Liver (tissue), 9 donors: ENCODE data around the gene FIBCD1. TPM values are rescaled to one million over a fixed set of nuclear protein-coding genes. Genes with fewer than 3 reads are reported as not detected.

ENCODE experiments used
- DNase-seq: peaks from one replicate; pipeline ENCODE4 v3.0.0-alpha.2; 2017; ENCODE audit warnings: low spot score
- H3K27ac ChIP-seq, 2 donors: one replicate each; pipeline ENCODE4 v1.7.0; 2013; ENCODE audit warnings: inconsistent platforms in 2 of 2, low read length in 2 of 2, control low read depth in 1 of 2, low read depth in 1 of 2, mild to moderate bottlenecking in 1 of 2
- H3K27me3 ChIP-seq, 4 donors: one replicate each; pipeline versions ENCODE4 v1.6.1 to v1.7.0; 2013; ENCODE audit warnings: low read length in 3 of 4, inconsistent platforms in 1 of 4, mild to moderate bottlenecking in 1 of 4, moderate library complexity in 1 of 4; ENCODE audit not compliant: control insufficient read depth in 4 of 4, insufficient read depth in 4 of 4
- H3K36me3 ChIP-seq, 4 donors: one replicate each; pipeline versions ENCODE4 v1.6.1 to v1.7.0; 2013; ENCODE audit warnings: low read length in 3 of 4, mild to moderate bottlenecking in 3 of 4, low read depth in 1 of 4, moderate library complexity in 1 of 4; ENCODE audit not compliant: control insufficient read depth in 4 of 4, insufficient read depth in 3 of 4
- H3K4me1 ChIP-seq, 4 donors: one replicate each; pipeline versions ENCODE4 v1.6.1 to v1.7.0; 2013; ENCODE audit warnings: low read length in 3 of 4, mild to moderate bottlenecking in 3 of 4, moderate library complexity in 1 of 4; ENCODE audit not compliant: control insufficient read depth in 4 of 4, insufficient read depth in 4 of 4
- H3K4me3 ChIP-seq, 3 donors: one replicate each; pipeline versions ENCODE4 v1.6.1 to v1.7.0; 2013; ENCODE audit warnings: low read length in 3 of 3, control low read depth in 1 of 3, low read depth in 1 of 3, mild to moderate bottlenecking in 1 of 3
- H3K9ac ChIP-seq, 2 donors: one replicate each; pipeline ENCODE4 v1.7.0; 2013; ENCODE audit warnings: low read length in 2 of 2, mild to moderate bottlenecking in 2 of 2, moderate library complexity in 2 of 2, control low read depth in 1 of 2, low read depth in 1 of 2
- H3K9me3 ChIP-seq, 4 donors: one replicate each; pipeline versions ENCODE4 v1.6.1 to v1.7.0; 2013; ENCODE audit warnings: low read length in 3 of 4; ENCODE audit not compliant: control insufficient read depth in 4 of 4
- ATF3 ChIP-seq: IDR thresholded peaks from 2 replicates; pipeline ENCODE4 v1.6.1; 2016; ENCODE audit warnings: antibody characterized with exemption
- CTCF ChIP-seq: fragments of 150-350 bp; IDR thresholded peaks from 2 replicates; pipeline ENCODE4 v1.5.1; 2017; ENCODE audit warnings: improper control_type of control experiment, low read depth, low read length; ENCODE audit not compliant: missing input control
- EGR1 ChIP-seq, 2 donors: IDR thresholded peaks; 2 replicates each; pipeline ENCODE4 v1.6.1; 2016 to 2018; ENCODE audit warnings: antibody characterized with exemption in 2 of 2, low read depth in 2 of 2
- FOXA2 ChIP-seq: IDR thresholded peaks from 2 replicates; pipeline ENCODE4 v1.6.1; 2016; ENCODE audit warnings: antibody characterized with exemption
- GABPA ChIP-seq, 2 donors: IDR thresholded peaks in 1 of 2; conservative IDR thresholded peaks in 1 of 2; 2 replicates each; pipeline ENCODE4 v1.6.1; 2016; ENCODE audit warnings: antibody characterized with exemption in 2 of 2, mild to moderate bottlenecking in 1 of 2, moderate library complexity in 1 of 2
- HNF4A ChIP-seq, 2 donors: conservative IDR thresholded peaks; 2 replicates each; pipeline ENCODE4 v1.6.1; 2016; ENCODE audit warnings: antibody characterized with exemption in 2 of 2, mild to moderate bottlenecking in 2 of 2
- HNF4G ChIP-seq: IDR thresholded peaks from 2 replicates; pipeline ENCODE4 v1.6.1; 2016; ENCODE audit warnings: antibody characterized with exemption
- JUND ChIP-seq, 2 donors: IDR thresholded peaks; 2 replicates each; pipeline ENCODE4 v1.6.1; 2016; ENCODE audit warnings: antibody characterized with exemption in 2 of 2
- MAX ChIP-seq: IDR thresholded peaks from 2 replicates; pipeline ENCODE4 v1.6.1; 2016; ENCODE audit warnings: antibody characterized with exemption
- NR2F2 ChIP-seq: IDR thresholded peaks from 2 replicates; pipeline ENCODE4 v1.6.1; 2016; ENCODE audit warnings: antibody characterized with exemption
- RAD21 ChIP-seq, 2 donors: IDR thresholded peaks; 2 replicates each; pipeline ENCODE4 v1.6.1; 2016; ENCODE audit warnings: antibody characterized with exemption in 2 of 2, mild to moderate bottlenecking in 2 of 2
- REST ChIP-seq: IDR thresholded peaks from 2 replicates; pipeline ENCODE4 v1.6.1; 2016; ENCODE audit warnings: antibody characterized with exemption, mild to moderate bottlenecking
- SP1 ChIP-seq: IDR thresholded peaks from 2 replicates; pipeline ENCODE4 v1.6.1; 2018; ENCODE audit warnings: antibody characterized with exemption, mild to moderate bottlenecking
- TAF1 ChIP-seq: conservative IDR thresholded peaks from 2 replicates; pipeline ENCODE4 v1.6.1; 2016; ENCODE audit warnings: antibody characterized with exemption, mild to moderate bottlenecking
- YY1 ChIP-seq: IDR thresholded peaks from 2 replicates; pipeline ENCODE4 v1.6.1; 2016; ENCODE audit warnings: antibody characterized with exemption, mild to moderate bottlenecking
- ZBTB33 ChIP-seq: IDR thresholded peaks from 2 replicates; pipeline ENCODE4 v1.6.1; 2016; ENCODE audit warnings: antibody characterized with exemption
- WGBS: extraction: QIAGEN DNeasy Blood & Tissue Kit; methylation state at CpG from one replicate; pipeline ENCODE4 v1.1.7; 2013; 5-methylcytosine and 5-hydroxymethylcytosine counted together
- polyA plus RNA-seq, 2 donors: library from polyadenylated mRNA; stranded (reverse) in 1 of 2; unstranded in 1 of 2; fragments of 200-250 nt in 1 of 2; fragments of >200 nt in 1 of 2; fragmentation: Nextera tagmentation in 1 of 2; extraction: Ambion mirVana in 1 of 2; gene quantifications; one replicate each; pipeline versions ENCODE4 v1.2.1 to v1.2.3, GENCODE V29; 2013 to 2015
- total RNA-seq, 2 donors: library from RNA; depleted of rRNA; stranded (reverse); fragments of >200 nt; gene quantifications; one replicate each; pipeline ENCODE4 v1.2.3, GENCODE V29; 2014
- donor health status: healthy.
- donor health status: healthy.
- donor health status: healthy.
- donor health status: healthy.
- donor health status: healthy.

The FIBCD1 gene
- total and polyA plus RNA-seq, 4 donors = not detected

GRCh38 chr9:130906735-130907416, 32.2 kb downstream of the FIBCD1 start:
- H3K9ac ChIP-seq = no peak overlapping the region
- no peak overlapping the region for H3K27ac ChIP-seq
- no peaks in the 10 kb centered on the region for H3K4me1 ChIP-seq
- no peak overlapping the region for H3K4me3 ChIP-seq
- no peaks in the 10 kb centered on the region for H3K36me3 ChIP-seq
- H3K27me3 ChIP-seq = peaks cover 0 to 8% (median 2%) of the 10 kb centered on the region in 4 donors
- no peaks in the 10 kb centered on the region for H3K9me3 ChIP-seq
- 79% methylated on average over 21 of the region's 21 CpGs for whole genome bisulfite sequencing
- TF ChIP-seq JUND (IDR thresholded peaks at IDR 0.05) (no peak), YY1 (no peak), HNF4G (no peak)
- no peak for DNase-seq

- no peak overlapping the region for H3K9ac ChIP-seq
- peaks cover 0 to 8% (median 0%) of the 10 kb centered on the region in 4 donors for H3K27me3 ChIP-seq
- no peaks in the 10 kb centered on the region for H3K9me3 ChIP-seq
- 69% methylated on average over 24 of the region's 24 CpGs for WGBS
- H3K36me3 ChIP-seq = no peaks in the 10 kb centered on the region
- H3K27ac ChIP-seq = no peak overlapping the region
- no peak for DNase-seq
- no peak overlapping the region for H3K4me3 ChIP-seq
- no peaks in the 10 kb centered on the region for H3K4me1 ChIP-seq
- TF ChIP-seq SP1 (no peak), ZBTB33 (no peak), TAF1 (no peak), CTCF (no peak), YY1 (no peak), ATF3 (no peak), EGR1 (IDR thresholded peaks at IDR 0.05; ENCODE audit: low read depth in 2 of 2) (no peak), NR2F2 (no peak), GABPA (IDR thresholded peaks at IDR 0.05 in 1 of 2, conservative IDR thresholded peaks at IDR 0.05 in 1 of 2) (no peak), FOXA2 (no peak), JUND (IDR thresholded peaks at IDR 0.05) (no peak), REST (no peak), HNF4A (conservative IDR thresholded peaks at IDR 0.05) (no peak), RAD21 (IDR thresholded peaks at IDR 0.05) (no peak), HNF4G (no peak), MAX (no peak)
Observed at GRCh38 chr9:130905902-130906734, 32.9 kb downstream of the FIBCD1 start.
